SU-DHL-6 (cell line): ENCODE measurements around the gene SCAPER.

Experiments
- EZH2phosphoT487 ChIP-seq: fragments of 200-600 bp; sonication (generic), shearing (Covaris generic); conservative IDR thresholded peaks from 2 replicates; pipeline ENCODE4 v1.6.1; 2018; ENCODE audit warnings: mild to moderate bottlenecking, antibody characterized with exemption, low read length, moderate library complexity, mixed read lengths
- TF ChIP-seq, protein P1 (sequence below): fragments of 200-600 bp; sonication (generic); IDR thresholded peaks from one replicate; pipeline ENCODE4 v1.5.1; 2017; ENCODE audit warnings: antibody characterized with exemption, mild to moderate bottlenecking, low read length, moderate library complexity; ENCODE audit not compliant: insufficient read depth, poor library complexity, severe bottlenecking

DNA sequence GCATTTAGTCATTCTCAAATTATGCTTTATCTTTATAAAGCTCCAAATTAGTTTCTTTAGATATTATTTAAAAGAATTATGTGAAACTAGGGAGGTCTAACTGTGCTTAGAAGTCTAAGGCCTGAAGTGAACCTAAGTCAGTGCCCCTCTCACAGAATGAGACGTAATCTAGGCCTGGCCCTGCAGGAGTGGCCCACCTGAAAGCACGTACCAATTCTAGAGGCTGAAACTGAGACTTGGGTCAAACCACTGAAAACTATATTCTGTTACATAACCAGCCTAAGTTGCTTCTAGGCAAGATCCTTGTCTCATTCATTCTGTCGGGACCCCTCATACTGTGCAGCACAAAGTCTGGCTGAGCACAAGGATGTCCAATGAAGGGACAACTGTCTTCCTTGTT lies 424.9 kb downstream of the SCAPER start:
- TF ChIP-seq, protein P1, sequence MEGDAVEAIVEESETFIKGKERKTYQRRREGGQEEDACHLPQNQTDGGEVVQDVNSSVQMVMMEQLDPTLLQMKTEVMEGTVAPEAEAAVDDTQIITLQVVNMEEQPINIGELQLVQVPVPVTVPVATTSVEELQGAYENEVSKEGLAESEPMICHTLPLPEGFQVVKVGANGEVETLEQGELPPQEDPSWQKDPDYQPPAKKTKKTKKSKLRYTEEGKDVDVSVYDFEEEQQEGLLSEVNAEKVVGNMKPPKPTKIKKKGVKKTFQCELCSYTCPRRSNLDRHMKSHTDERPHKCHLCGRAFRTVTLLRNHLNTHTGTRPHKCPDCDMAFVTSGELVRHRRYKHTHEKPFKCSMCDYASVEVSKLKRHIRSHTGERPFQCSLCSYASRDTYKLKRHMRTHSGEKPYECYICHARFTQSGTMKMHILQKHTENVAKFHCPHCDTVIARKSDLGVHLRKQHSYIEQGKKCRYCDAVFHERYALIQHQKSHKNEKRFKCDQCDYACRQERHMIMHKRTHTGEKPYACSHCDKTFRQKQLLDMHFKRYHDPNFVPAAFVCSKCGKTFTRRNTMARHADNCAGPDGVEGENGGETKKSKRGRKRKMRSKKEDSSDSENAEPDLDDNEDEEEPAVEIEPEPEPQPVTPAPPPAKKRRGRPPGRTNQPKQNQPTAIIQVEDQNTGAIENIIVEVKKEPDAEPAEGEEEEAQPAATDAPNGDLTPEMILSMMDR = no peak
- TF ChIP-seq EZH2phosphoT487 = no peak
